ENCODE results near the gene BANP.

The BANP gene

GRCh38 chr16:88005968-88006367 is 54.7 kb downstream of the BANP start (continued):
- TF ChIP-seq ZNF580 (tag by site-specific recombination; IDR thresholded peaks at IDR 0.05) (no peak), ZNF610 (tag by site-specific recombination; IDR thresholded peaks at IDR 0.05; ENCODE audit: borderline replicate concordance) (no peak), ZNF311 (tag by site-specific recombination; IDR thresholded peaks at IDR 0.05; ENCODE audit: borderline replicate concordance) (no peak), PBX3 (CRISPR knock-in tag; IDR thresholded peaks at IDR 0.05) (no peak), KLF10 (tag by site-specific recombination; IDR thresholded peaks at IDR 0.05) (no peak), ZBTB44 (tag by site-specific recombination; IDR thresholded peaks at IDR 0.05) (no peak)

- Histone ChIP-seq H3K4me1 (ENCODE audit: control insufficient read depth, insufficient read depth, low read length) (no peaks in the 10 kb centered on the region), H3K9me3 (ENCODE audit: control insufficient read depth, insufficient read depth, low read depth, low read length) (no peaks in the 10 kb centered on the region), H3K27ac (ENCODE audit: extremely low read depth, low read depth, low read length) (no peak overlapping the region), H3K4me3 (ENCODE audit: low read depth, low read length) (no peak overlapping the region), H3K36me3 (ENCODE audit: control insufficient read depth in 2 of 2, insufficient read depth in 1 of 2, low read length in 2 of 2) (peaks cover 0 to 73% of the 10 kb centered on the region in 2 experiments; a peak in 1 of 3 replicates)
- CTCF ChIA-PET = no interaction called here
- POLR2A ChIA-PET = interaction anchor here (0.5 kb wide), 1 partner anchor 242 kb away, joined by 4 read pairs; the partner anchor contains the start of gene KLHDC4
- TF ChIP-seq ZNF660 (tag by site-specific recombination; IDR thresholded peaks at IDR 0.05) (no peak), ZNF366 (tag by site-specific recombination; conservative IDR thresholded peaks at IDR 0.05) (no peak), ZNF704 (tag by site-specific recombination; IDR thresholded peaks at IDR 0.05) (no peak), SP3 (tag by site-specific recombination; IDR thresholded peaks at IDR 0.05) (no peak), ZSCAN5A (tag by site-specific recombination; IDR thresholded peaks at IDR 0.05) (no peak), ZNF600 (tag by site-specific recombination; IDR thresholded peaks at IDR 0.05) (no peak), ZBTB10 (tag by site-specific recombination; IDR thresholded peaks at IDR 0.05) (no peak), ZFHX2 (tag by site-specific recombination; conservative IDR thresholded peaks at IDR 0.05) (no peak), PATZ1 (tag by site-specific recombination; IDR thresholded peaks at IDR 0.05) (no peak), ZNF510 (tag by site-specific recombination; IDR thresholded peaks at IDR 0.05; ENCODE audit: insufficient replicate concordance) (no peak), ZNF514 (tag by site-specific recombination; IDR thresholded peaks at IDR 0.05) (no peak), BCL11A (tag by site-specific recombination; IDR thresholded peaks at IDR 0.05; ENCODE audit: low read depth) (no peak), ZSCAN18 (tag by site-specific recombination; IDR thresholded peaks at IDR 0.05) (no peak), ZNF23 (tag by site-specific recombination; IDR thresholded peaks at IDR 0.05; ENCODE audit: borderline replicate concordance) (no peak)
These were observed 56.1 kb downstream of the BANP start for GRCh38 chr16:88007321-88007731.
